Astrocyte (in vitro differentiated cells and primary cell): Measurements from ENCODE around the gene ICE1.

Experiments used
- EZH2 ChIP-seq: IDR thresholded peaks from 2 replicates; pipeline ENCODE4 v1.6.1; 2012; ENCODE audit warnings: mild to moderate bottlenecking, low read length, inconsistent platforms; ENCODE audit not compliant: insufficient read depth
- TF ChIP-seq, protein P1 (sequence below): IDR thresholded peaks from 2 replicates; pipeline ENCODE4 v1.5.1; 2011; ENCODE audit warnings: low read depth, mild to moderate bottlenecking, inconsistent platforms, low read length, moderate library complexity; ENCODE audit not compliant: insufficient read depth

DNA sequence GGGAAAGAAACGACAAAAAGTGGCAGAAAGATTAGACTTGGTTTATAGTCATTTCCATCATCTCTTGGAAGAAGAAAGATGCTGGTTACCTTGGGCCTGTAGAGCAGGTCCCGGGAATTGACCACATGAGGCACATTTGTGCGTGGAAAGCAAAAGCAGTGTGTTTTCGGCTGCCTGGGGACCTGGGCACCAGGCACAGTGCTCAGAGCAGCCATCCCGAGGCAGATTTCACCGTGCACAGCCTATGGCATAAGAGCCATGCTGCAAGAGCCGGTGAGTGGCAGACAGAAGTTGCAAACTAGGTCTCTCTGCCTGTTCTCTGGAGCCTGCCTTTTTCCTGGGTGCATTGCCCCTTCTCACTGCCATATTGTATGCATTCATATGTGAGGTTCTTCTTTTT, 77.0 kb downstream of the ICE1 start:
- TF ChIP-seq, protein P1, sequence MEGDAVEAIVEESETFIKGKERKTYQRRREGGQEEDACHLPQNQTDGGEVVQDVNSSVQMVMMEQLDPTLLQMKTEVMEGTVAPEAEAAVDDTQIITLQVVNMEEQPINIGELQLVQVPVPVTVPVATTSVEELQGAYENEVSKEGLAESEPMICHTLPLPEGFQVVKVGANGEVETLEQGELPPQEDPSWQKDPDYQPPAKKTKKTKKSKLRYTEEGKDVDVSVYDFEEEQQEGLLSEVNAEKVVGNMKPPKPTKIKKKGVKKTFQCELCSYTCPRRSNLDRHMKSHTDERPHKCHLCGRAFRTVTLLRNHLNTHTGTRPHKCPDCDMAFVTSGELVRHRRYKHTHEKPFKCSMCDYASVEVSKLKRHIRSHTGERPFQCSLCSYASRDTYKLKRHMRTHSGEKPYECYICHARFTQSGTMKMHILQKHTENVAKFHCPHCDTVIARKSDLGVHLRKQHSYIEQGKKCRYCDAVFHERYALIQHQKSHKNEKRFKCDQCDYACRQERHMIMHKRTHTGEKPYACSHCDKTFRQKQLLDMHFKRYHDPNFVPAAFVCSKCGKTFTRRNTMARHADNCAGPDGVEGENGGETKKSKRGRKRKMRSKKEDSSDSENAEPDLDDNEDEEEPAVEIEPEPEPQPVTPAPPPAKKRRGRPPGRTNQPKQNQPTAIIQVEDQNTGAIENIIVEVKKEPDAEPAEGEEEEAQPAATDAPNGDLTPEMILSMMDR, result no peak
- no peak for TF ChIP-seq EZH2
